Measurements from ENCODE around the gene HK1.

HK1 gene

DNA sequence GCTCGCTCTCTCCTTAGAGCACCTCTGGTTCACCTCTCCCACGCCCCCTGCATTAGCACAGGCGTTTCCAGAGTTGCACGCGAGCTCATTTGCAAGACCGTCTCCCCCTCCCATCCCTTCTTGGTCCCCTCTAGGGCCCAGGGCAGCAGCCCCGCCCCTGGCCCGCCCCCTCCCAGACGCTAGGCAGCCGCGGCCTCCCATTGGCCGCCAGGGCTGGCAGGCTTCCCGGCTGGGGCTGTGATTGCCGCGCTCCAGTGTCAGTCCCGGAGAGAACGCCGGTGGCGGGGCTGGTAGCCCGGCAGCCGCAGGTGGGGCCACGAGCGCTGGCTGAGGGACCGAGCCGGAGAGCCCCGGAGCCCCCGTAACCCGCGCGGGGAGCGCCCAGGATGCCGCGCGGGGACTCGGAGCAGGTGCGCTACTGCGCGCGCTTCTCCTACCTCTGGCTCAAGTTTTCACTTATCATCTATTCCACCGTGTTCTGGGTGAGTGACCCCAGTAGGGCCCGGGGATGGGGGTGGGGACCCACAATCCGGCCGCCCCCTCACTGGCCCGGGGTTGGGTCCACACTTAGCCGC lies 173.0 kb downstream of the HK1 start, which contains the start of gene TSPAN15:
Gene TSPAN15, plus strand, starts transcription at position 257 of the 575 bp plus-strand sequence. Its CDS starts 130 bp downstream, at position 387.
- TF ChIP-seq, protein P1, sequence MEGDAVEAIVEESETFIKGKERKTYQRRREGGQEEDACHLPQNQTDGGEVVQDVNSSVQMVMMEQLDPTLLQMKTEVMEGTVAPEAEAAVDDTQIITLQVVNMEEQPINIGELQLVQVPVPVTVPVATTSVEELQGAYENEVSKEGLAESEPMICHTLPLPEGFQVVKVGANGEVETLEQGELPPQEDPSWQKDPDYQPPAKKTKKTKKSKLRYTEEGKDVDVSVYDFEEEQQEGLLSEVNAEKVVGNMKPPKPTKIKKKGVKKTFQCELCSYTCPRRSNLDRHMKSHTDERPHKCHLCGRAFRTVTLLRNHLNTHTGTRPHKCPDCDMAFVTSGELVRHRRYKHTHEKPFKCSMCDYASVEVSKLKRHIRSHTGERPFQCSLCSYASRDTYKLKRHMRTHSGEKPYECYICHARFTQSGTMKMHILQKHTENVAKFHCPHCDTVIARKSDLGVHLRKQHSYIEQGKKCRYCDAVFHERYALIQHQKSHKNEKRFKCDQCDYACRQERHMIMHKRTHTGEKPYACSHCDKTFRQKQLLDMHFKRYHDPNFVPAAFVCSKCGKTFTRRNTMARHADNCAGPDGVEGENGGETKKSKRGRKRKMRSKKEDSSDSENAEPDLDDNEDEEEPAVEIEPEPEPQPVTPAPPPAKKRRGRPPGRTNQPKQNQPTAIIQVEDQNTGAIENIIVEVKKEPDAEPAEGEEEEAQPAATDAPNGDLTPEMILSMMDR (IDR thresholded peaks at IDR 0.05), result peak in 1 of 2 experiments; percentile 6

More for the DNA sequence above, 173.0 kb downstream of the HK1 start, which contains the start of gene TSPAN15:
- no peaks in the 10 kb centered on the region for H3K36me3 ChIP-seq
- peak; percentile 81 to 94 for DNase-seq
- H3K27me3 ChIP-seq, result no peaks in the 10 kb centered on the region
- intact Hi-C loops (cut with DNase I; ENCODE audit: low total_unique reads), result loop anchor here (5.0 kb wide), 1 partner anchor 46 kb away; no protein-coding TSS in a partner anchor
- peak within 1 kb of the TSS; percentile 71 to 88 for H3K4me3 ChIP-seq
- H3K9me3 ChIP-seq, result no peaks in the 10 kb centered on the region
- H3K4me1 ChIP-seq, result peaks cover 0 to 41% (median 18%) of the 10 kb centered on the region in 4 donors
- H3K27ac ChIP-seq, result peak within 1 kb of the TSS; percentile 67 to 70

Measured in tibial artery (tissue), 4 donors.